Measurements from ENCODE around the gene RGS7.

RGS7 gene

GRCh38 chr1:241356519-241357365 lies at the start of gene RGS7:
Gene RGS7 (minus strand): TSS chr1:241357205.
- peak; percentile 32 for DNase-seq

GRCh38 chr1:241406421-241406820 lies 49.4 kb upstream of the RGS7 start:
- no peak for DNase-seq
- in situ Hi-C loops (cut with MboI; ENCODE audit: low pct_unique_long_range_greater_than_20kb, low sequenced_read_pairs), result no loop called here

More at GRCh38 chr1:241356519-241357365, at the start of gene RGS7:
- in situ Hi-C loops (cut with MboI; ENCODE audit: low pct_unique_long_range_greater_than_20kb, low sequenced_read_pairs), result no loop called here

- in situ Hi-C loops (cut with MboI; ENCODE audit: low pct_unique_long_range_greater_than_20kb, low sequenced_read_pairs), result no loop called here
- DNase-seq, result peak; percentile 22
These were observed 44.2 kb upstream of the RGS7 start for GRCh38 chr1:241401156-241401555.

- DNase-seq, result no peak
- in situ Hi-C loops (cut with MboI; ENCODE audit: low pct_unique_long_range_greater_than_20kb, low sequenced_read_pairs), result no loop called here
These were observed 40.0 kb upstream of the RGS7 start for GRCh38 chr1:241396747-241397681.

GRCh38 chr1:241391926-241392710 lies 35.1 kb upstream of the RGS7 start:
- in situ Hi-C loops (cut with MboI; ENCODE audit: low pct_unique_long_range_greater_than_20kb, low sequenced_read_pairs), result no loop called here

GRCh38 chr1:241390526-241390925 lies 33.5 kb upstream of the RGS7 start:
- no peak for DNase-seq
- in situ Hi-C loops (cut with MboI; ENCODE audit: low pct_unique_long_range_greater_than_20kb, low sequenced_read_pairs), result no loop called here

More at GRCh38 chr1:241391926-241392710, 35.1 kb upstream of the RGS7 start:
- no peak for DNase-seq

- DNase-seq, result no peak
- in situ Hi-C loops (cut with MboI; ENCODE audit: low pct_unique_long_range_greater_than_20kb, low sequenced_read_pairs), result no loop called here
These were observed 32.4 kb upstream of the RGS7 start for GRCh38 chr1:241389400-241389799.

GRCh38 chr1:241387216-241387615 lies 30.2 kb upstream of the RGS7 start:
- no peak for DNase-seq
- in situ Hi-C loops (cut with MboI; ENCODE audit: low pct_unique_long_range_greater_than_20kb, low sequenced_read_pairs), result no loop called here

GRCh38 chr1:241376701-241377100 lies 19.7 kb upstream of the RGS7 start:
- in situ Hi-C loops (cut with MboI; ENCODE audit: low pct_unique_long_range_greater_than_20kb, low sequenced_read_pairs), result no loop called here
- DNase-seq, result no peak

- in situ Hi-C loops (cut with MboI; ENCODE audit: low pct_unique_long_range_greater_than_20kb, low sequenced_read_pairs), result no loop called here
- DNase-seq, result no peak
These were observed 18.9 kb upstream of the RGS7 start for GRCh38 chr1:241375886-241376285.

- DNase-seq, result no peak
- in situ Hi-C loops (cut with MboI; ENCODE audit: low pct_unique_long_range_greater_than_20kb, low sequenced_read_pairs), result no loop called here
These were observed 9.2 kb upstream of the RGS7 start for GRCh38 chr1:241366196-241366595.

- no peak for DNase-seq
- in situ Hi-C loops (cut with MboI; ENCODE audit: low pct_unique_long_range_greater_than_20kb, low sequenced_read_pairs), result no loop called here
These were observed 5.3 kb upstream of the RGS7 start for GRCh38 chr1:241362350-241362749.

- in situ Hi-C loops (cut with MboI; ENCODE audit: low pct_unique_long_range_greater_than_20kb, low sequenced_read_pairs), result no loop called here
- DNase-seq, result no peak
These were observed 648 bp upstream of the RGS7 start for GRCh38 chr1:241357366-241358340.

- DNase-seq, result no peak
- in situ Hi-C loops (cut with MboI; ENCODE audit: low pct_unique_long_range_greater_than_20kb, low sequenced_read_pairs), result no loop called here
These were observed 852 bp downstream of the RGS7 start for GRCh38 chr1:241356187-241356518.

GRCh38 chr1:241355311-241356010 lies 1.5 kb downstream of the RGS7 start:
- no peak for DNase-seq
- in situ Hi-C loops (cut with MboI; ENCODE audit: low pct_unique_long_range_greater_than_20kb, low sequenced_read_pairs), result no loop called here

- in situ Hi-C loops (cut with MboI; ENCODE audit: low pct_unique_long_range_greater_than_20kb, low sequenced_read_pairs), result no loop called here
- DNase-seq, result no peak
These were observed 4.6 kb downstream of the RGS7 start for GRCh38 chr1:241352401-241352800.

- in situ Hi-C loops (cut with MboI; ENCODE audit: low pct_unique_long_range_greater_than_20kb, low sequenced_read_pairs), result no loop called here
These were observed 5.2 kb downstream of the RGS7 start for GRCh38 chr1:241351841-241352240.

GRCh38 chr1:241343956-241344355 lies 13.0 kb downstream of the RGS7 start:
- DNase-seq, result no peak
- in situ Hi-C loops (cut with MboI; ENCODE audit: low pct_unique_long_range_greater_than_20kb, low sequenced_read_pairs), result no loop called here

More at GRCh38 chr1:241351841-241352240, 5.2 kb downstream of the RGS7 start:
- DNase-seq, result no peak
